ENCODE results near the gene FOXE1. TPM values are rescaled to one million over a fixed set of nuclear protein-coding genes. Genes with fewer than 3 reads are reported as not detected.

FOXE1 gene
- total RNA-seq, 1 donor from 2014 or later: not detected

DNA sequence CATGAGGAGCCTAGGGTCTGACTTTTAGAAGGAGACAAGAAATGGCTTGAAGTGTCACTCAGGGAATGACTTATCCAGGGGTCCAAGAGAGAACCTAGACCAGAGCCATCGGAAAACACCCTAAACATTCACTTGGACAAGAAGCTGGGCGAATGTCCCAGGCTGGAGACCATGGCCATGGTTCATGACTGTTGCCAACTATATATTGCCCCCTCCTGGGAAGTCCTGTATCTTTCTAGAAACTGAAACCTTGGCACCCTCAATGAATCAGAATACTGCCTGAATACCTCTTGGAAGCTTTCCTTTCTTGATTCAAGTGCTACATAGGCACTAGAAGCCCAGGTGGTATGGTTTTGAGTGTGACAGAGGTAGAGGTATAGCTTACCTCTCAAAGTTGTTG is 39.4 kb downstream of the FOXE1 start:
- Mint-ChIP-seq H3K27ac (ENCODE audit: unreplicated experiment) (no peak overlapping the region), H3K4me3 (ENCODE audit: unreplicated experiment) (no peak overlapping the region), H3K4me1 (ENCODE audit: low read depth, unreplicated experiment) (no peaks in the 10 kb centered on the region), H3K27me3 (ENCODE audit: unreplicated experiment) (peaks cover 3% of the 10 kb centered on the region), H3K36me3 (ENCODE audit: unreplicated experiment) (peaks cover 15% of the 10 kb centered on the region), H3K9me3 (ENCODE audit: unreplicated experiment) (peaks cover 6% of the 10 kb centered on the region)
- TF ChIP-seq, protein P1, sequence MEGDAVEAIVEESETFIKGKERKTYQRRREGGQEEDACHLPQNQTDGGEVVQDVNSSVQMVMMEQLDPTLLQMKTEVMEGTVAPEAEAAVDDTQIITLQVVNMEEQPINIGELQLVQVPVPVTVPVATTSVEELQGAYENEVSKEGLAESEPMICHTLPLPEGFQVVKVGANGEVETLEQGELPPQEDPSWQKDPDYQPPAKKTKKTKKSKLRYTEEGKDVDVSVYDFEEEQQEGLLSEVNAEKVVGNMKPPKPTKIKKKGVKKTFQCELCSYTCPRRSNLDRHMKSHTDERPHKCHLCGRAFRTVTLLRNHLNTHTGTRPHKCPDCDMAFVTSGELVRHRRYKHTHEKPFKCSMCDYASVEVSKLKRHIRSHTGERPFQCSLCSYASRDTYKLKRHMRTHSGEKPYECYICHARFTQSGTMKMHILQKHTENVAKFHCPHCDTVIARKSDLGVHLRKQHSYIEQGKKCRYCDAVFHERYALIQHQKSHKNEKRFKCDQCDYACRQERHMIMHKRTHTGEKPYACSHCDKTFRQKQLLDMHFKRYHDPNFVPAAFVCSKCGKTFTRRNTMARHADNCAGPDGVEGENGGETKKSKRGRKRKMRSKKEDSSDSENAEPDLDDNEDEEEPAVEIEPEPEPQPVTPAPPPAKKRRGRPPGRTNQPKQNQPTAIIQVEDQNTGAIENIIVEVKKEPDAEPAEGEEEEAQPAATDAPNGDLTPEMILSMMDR (IDR thresholded peaks at IDR 0.05; ENCODE audit: partially characterized antibody, unreplicated experiment): no peak
- no peak for DNase-seq

DNA sequence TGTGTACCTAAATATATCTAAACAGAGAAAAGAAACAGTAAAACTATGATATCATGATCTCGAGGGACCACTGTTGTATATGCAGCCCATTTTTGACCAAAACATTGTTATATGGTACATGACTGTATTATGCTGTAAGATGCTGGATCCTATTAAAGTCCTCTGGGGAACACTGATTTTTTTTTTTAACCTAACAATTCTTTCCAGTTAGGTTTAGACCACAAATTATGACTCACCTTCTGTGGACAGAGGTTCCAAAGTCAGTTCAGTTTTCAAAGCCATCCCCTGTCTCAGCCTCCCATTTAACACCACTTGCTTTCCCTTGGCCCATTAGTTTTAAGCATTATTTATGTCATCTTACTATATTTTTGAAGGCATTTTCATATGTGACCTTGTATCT is 42.2 kb downstream of the FOXE1 start:
- Mint-ChIP-seq H3K27ac (ENCODE audit: unreplicated experiment) (no peak overlapping the region), H3K4me1 (ENCODE audit: low read depth, unreplicated experiment) (no peaks in the 10 kb centered on the region), H3K27me3 (ENCODE audit: unreplicated experiment) (no peaks in the 10 kb centered on the region), H3K4me3 (ENCODE audit: unreplicated experiment) (no peak overlapping the region), H3K9me3 (ENCODE audit: unreplicated experiment) (peaks cover 6% of the 10 kb centered on the region), H3K36me3 (ENCODE audit: unreplicated experiment) (peaks cover 15% of the 10 kb centered on the region)
- TF ChIP-seq, protein P1 (IDR thresholded peaks at IDR 0.05; ENCODE audit: partially characterized antibody, unreplicated experiment): no peak
- no peak for DNase-seq

DNA sequence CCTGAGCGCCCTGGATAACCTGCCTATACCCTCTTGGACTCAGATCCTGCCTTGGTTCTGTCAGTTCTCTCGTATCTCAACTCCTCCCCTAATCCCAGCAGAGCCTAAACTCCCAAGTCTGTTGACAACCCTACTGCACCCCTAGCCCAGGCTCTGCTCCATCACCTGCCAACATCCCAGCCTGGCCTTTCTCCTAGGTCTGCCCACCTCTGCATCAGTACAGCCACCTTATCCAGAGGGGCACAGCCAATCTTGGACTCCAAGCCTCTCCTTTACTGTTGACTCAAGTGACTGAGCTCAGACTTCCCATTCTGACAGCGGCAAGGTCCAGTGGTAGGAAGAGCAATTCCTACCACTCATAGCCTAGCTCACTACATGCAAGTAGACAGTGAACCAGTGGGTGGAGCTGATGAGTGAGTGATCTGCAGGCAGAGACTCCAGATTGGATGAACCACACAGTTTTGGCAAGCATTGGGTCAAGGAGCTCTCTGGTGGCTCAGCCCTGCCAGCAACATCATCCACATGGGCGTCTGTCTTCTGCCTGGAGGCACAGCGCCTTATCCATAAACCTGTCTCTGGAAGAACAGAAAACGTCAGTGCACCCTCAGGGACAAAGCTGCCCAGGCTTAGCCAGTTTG is 42.8 kb downstream of the FOXE1 start:
- no peak for DNase-seq
- H3K27me3 Mint-ChIP-seq (ENCODE audit: unreplicated experiment): no peaks in the 10 kb centered on the region
- H3K9me3 Mint-ChIP-seq (ENCODE audit: unreplicated experiment): peaks cover 6% of the 10 kb centered on the region
- H3K36me3 Mint-ChIP-seq (ENCODE audit: unreplicated experiment): peaks cover 15% of the 10 kb centered on the region
- TF ChIP-seq, protein P1 (IDR thresholded peaks at IDR 0.05; ENCODE audit: partially characterized antibody, unreplicated experiment): no peak
- H3K27ac Mint-ChIP-seq (ENCODE audit: unreplicated experiment): no peak overlapping the region
- H3K4me3 Mint-ChIP-seq (ENCODE audit: unreplicated experiment): no peak overlapping the region
- H3K4me1 Mint-ChIP-seq (ENCODE audit: low read depth, unreplicated experiment): no peaks in the 10 kb centered on the region

DNA sequence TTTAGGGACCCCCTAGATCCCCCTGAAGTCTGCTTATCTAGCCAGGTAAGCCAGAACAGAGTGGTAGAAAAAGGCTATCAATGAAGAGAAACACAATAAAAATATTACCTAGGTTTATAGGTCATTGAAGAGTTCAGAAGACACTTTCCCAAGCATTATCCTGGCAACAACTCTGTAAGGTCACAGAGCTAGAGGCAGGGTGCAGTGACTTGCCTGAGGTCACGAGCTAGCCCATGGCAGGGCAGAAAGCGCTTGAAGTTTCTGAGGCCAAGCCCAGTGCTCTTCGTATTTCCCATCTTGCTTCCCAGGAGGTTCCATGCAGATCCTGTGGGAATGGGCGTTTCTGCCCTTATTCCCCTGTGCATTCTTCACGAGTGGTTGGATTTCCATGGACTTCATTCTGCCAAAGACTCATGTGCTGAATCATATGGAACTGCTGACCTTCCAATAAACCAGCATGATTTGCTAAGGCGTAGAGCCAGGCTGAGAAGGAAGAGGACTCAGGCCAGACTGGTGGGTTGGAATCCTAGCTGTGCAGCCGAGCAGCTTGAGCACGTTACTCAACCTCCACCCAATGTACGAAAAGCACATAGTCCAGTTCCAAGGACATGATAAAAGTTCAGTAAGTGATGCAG is 47.2 kb downstream of the FOXE1 start:
- Mint-ChIP-seq H3K4me1 (ENCODE audit: low read depth, unreplicated experiment) (no peaks in the 10 kb centered on the region), H3K36me3 (ENCODE audit: unreplicated experiment) (no peaks in the 10 kb centered on the region), H3K27ac (ENCODE audit: unreplicated experiment) (no peak overlapping the region), H3K4me3 (ENCODE audit: unreplicated experiment) (no peak overlapping the region), H3K9me3 (ENCODE audit: unreplicated experiment) (no peaks in the 10 kb centered on the region), H3K27me3 (ENCODE audit: unreplicated experiment) (no peaks in the 10 kb centered on the region)
- TF ChIP-seq, protein P1 (IDR thresholded peaks at IDR 0.05; ENCODE audit: partially characterized antibody, unreplicated experiment): no peak
- DNase-seq: no peak
